PC-3 (cell line): Measurements from ENCODE around the gene DDC. TPM values are rescaled to one million over a fixed set of nuclear protein-coding genes. Genes with fewer than 3 reads are reported as not detected.

ENCODE experiments used
- ATAC-seq: fragments of 200-7000 bp; cut with Tn5 transposase; 2 replicates; pipeline ENCODE4 v1.9.1; 2020; ENCODE audit warnings: mild to moderate bottlenecking, moderate library complexity
- BruUV-seq: library from RNA; stranded (reverse); fragments of 400-500 nt; replicated peaks from 2 replicates; lab custom pipeline; 2021; lab: Mats Ljungman, UMichigan
- CTCF ChIA-PET: fragments of 300-600 bp; sonication (Branson Sonifier 250); formaldehyde crosslinking; loops from one replicate; lab custom pipeline; 2022; ENCODE audit warnings: antibody characterized with exemption; lab: Charles Lee
- POLR2A ChIA-PET: fragments of 300-600 bp; sonication (Branson Sonifier 250); formaldehyde crosslinking; loops from one replicate; lab custom pipeline; 2022; ENCODE audit warnings: antibody characterized with exemption; ENCODE audit not compliant: unreplicated experiment; lab: Charles Lee
- DNase-seq: peaks from one replicate; pipeline ENCODE4 v3.0.0-alpha.2; 2015
- H2AFZ ChIP-seq: fragments of 300-600 bp; sonication (generic); 2 replicates; pipeline ENCODE4 v1.6.0; 2016; ENCODE audit warnings: antibody characterized with exemption, low read length
- H3F3A ChIP-seq: fragments of 300-600 bp; sonication (generic); one replicate; pipeline ENCODE4 v1.6.0; 2017; ENCODE audit warnings: antibody characterized with exemption, low read length, control low read depth, mild to moderate bottlenecking; ENCODE audit not compliant: unreplicated experiment
- H3K27ac ChIP-seq: fragments of 300-600 bp; sonication (generic); 2 replicates; pipeline ENCODE4 v1.5.1; 2016; ENCODE audit warnings: mild to moderate bottlenecking, low read length
- H3K27me3 ChIP-seq: fragments of 300-600 bp; sonication (generic); 2 replicates; pipeline ENCODE4 v1.6.1; 2016; ENCODE audit warnings: low read length, mixed read lengths
- H3K36me3 ChIP-seq: fragments of 300-600 bp; sonication (generic); 2 replicates; pipeline ENCODE4 v1.6.1; 2016; ENCODE audit warnings: low read depth, mixed run types, low read length, mixed read lengths
- H3K4me1 ChIP-seq: fragments of 300-600 bp; sonication (generic); 2 replicates; pipeline ENCODE4 v1.5.1; 2016; ENCODE audit warnings: low read length; ENCODE audit not compliant: insufficient read depth
- H3K4me2 ChIP-seq: fragments of 300-600 bp; sonication (generic); 2 replicates; pipeline ENCODE4 v1.6.0; 2016; ENCODE audit warnings: low read length
- H3K4me3 ChIP-seq: fragments of 300-600 bp; sonication (generic); 2 replicates; pipeline ENCODE4 v1.5.1; 2016; ENCODE audit warnings: mild to moderate bottlenecking, low read length, mixed read lengths
- H3K79me2 ChIP-seq: fragments of 300-600 bp; sonication (generic); 2 replicates; pipeline ENCODE4 v1.6.1; 2017; ENCODE audit warnings: low read length, mixed read lengths
- H3K9ac ChIP-seq: fragments of 300-600 bp; sonication (generic); 2 replicates; pipeline ENCODE4 v1.6.0; 2016; ENCODE audit warnings: mild to moderate bottlenecking, low read length
- H3K9me2 ChIP-seq: fragments of 300-600 bp; sonication (generic); replicated peaks from 2 replicates; pipeline ENCODE4 v1.6.1; 2016; ENCODE audit warnings: mixed run types, low read length, mixed read lengths
- H3K9me3 ChIP-seq: fragments of 300-600 bp; sonication (generic); 2 replicates; pipeline ENCODE4 v1.6.1; 2016; ENCODE audit warnings: low read length, mixed read lengths
- H4K20me1 ChIP-seq: fragments of 300-600 bp; sonication (generic); 2 replicates; pipeline ENCODE4 v1.6.1; 2016; ENCODE audit warnings: low read length, mixed read lengths
- CTCF ChIP-seq: fragments of 300-600 bp; sonication (generic); conservative IDR thresholded peaks from 2 replicates; pipeline ENCODE4 v1.5.1; 2017; ENCODE audit warnings: antibody characterized with exemption, low read depth, mild to moderate bottlenecking, low read length
- EZH2 ChIP-seq: fragments of 300-600 bp; sonication (generic); IDR thresholded peaks from one replicate; pipeline ENCODE4 v1.6.1; 2017; ENCODE audit warnings: antibody characterized with exemption, mild to moderate bottlenecking, low read length; ENCODE audit not compliant: unreplicated experiment
- EZH2phosphoT487 ChIP-seq: fragments of 300-600 bp; sonication (generic); IDR thresholded peaks from 2 replicates; pipeline ENCODE4 v1.6.1; 2018; ENCODE audit warnings: mild to moderate bottlenecking, antibody characterized with exemption, low read length, borderline replicate concordance
- intact Hi-C: fragments of 100-400 bp; cut with micrococcal nuclease; formaldehyde crosslinking; loops from 2 replicates; pipeline ENCODE4 v1.9.0; 2023
- total RNA-seq: library from RNA; depleted of rRNA; stranded (reverse); fragments of >200 nt; gene quantifications from 2 replicates; pipeline ENCODE4 v1.2.3, GENCODE V29; 2014

DDC gene
- total RNA-seq, 1 experiment from 2014 or later = not detected

GRCh38 chr7:50512384-50512783 is 52.8 kb downstream of the DDC start:
- DNase-seq (no peak), ATAC-seq (no peak)
- no peaks in the 10 kb centered on the region for H3K27me3 ChIP-seq
- no peaks in the 10 kb centered on the region for H4K20me1 ChIP-seq
- H3K9me2 ChIP-seq = no peaks in the 10 kb centered on the region
- no peaks in the 10 kb centered on the region for H3F3A ChIP-seq
- no peak overlapping the region for H3K27ac ChIP-seq
- TF ChIP-seq EZH2 (no peak), EZH2phosphoT487 (no peak), CTCF (no peak)
- no peak overlapping the region for H3K9ac ChIP-seq
- no peak overlapping the region for H2AFZ ChIP-seq
- H3K79me2 ChIP-seq = no peaks in the 10 kb centered on the region
- ChIA-PET POLR2A (no interaction called here), CTCF (no interaction called here)
- no peaks in the 10 kb centered on the region for H3K36me3 ChIP-seq
- no peaks in the 10 kb centered on the region for H3K9me3 ChIP-seq
- BruUV-seq = no TSS peak
- no peak overlapping the region for H3K4me2 ChIP-seq
- no peaks in the 10 kb centered on the region for H3K4me1 ChIP-seq
- H3K4me3 ChIP-seq = no peak overlapping the region
- intact Hi-C loops = no loop called here

GRCh38 chr7:50509459-50509858 is 55.7 kb downstream of the DDC start:
- Histone ChIP-seq H3K4me3 (no peak overlapping the region), H3K9ac (no peak overlapping the region), H3F3A (no peaks in the 10 kb centered on the region), H3K79me2 (no peaks in the 10 kb centered on the region), H3K36me3 (no peaks in the 10 kb centered on the region), H3K27ac (no peak overlapping the region), H3K4me2 (no peak overlapping the region), H3K9me3 (no peaks in the 10 kb centered on the region), H3K27me3 (no peaks in the 10 kb centered on the region), H3K9me2 (no peaks in the 10 kb centered on the region), H3K4me1 (no peaks in the 10 kb centered on the region), H2AFZ (no peak overlapping the region), H4K20me1 (no peaks in the 10 kb centered on the region)
- DNase-seq = no peak
- BruUV-seq = no TSS peak
- intact Hi-C loops = no loop called here
- TF ChIP-seq EZH2 (no peak), CTCF (no peak), EZH2phosphoT487 (no peak)
- CTCF ChIA-PET = no interaction called here
- POLR2A ChIA-PET = no interaction called here
- ATAC-seq = no peak

GRCh38 chr7:50508471-50508943 is 56.7 kb downstream of the DDC start:
- Histone ChIP-seq H3K27me3 (no peaks in the 10 kb centered on the region), H4K20me1 (no peaks in the 10 kb centered on the region), H3K4me2 (no peak overlapping the region), H3K9me3 (no peaks in the 10 kb centered on the region), H3K36me3 (no peaks in the 10 kb centered on the region), H3K27ac (no peak overlapping the region), H3K79me2 (no peaks in the 10 kb centered on the region), H3K9ac (no peak overlapping the region), H3F3A (no peaks in the 10 kb centered on the region), H3K4me3 (no peak overlapping the region), H3K9me2 (no peaks in the 10 kb centered on the region), H3K4me1 (no peaks in the 10 kb centered on the region), H2AFZ (no peak overlapping the region)
- DNase-seq (no peak), ATAC-seq (no peak)
- BruUV-seq = no TSS peak
- ChIA-PET POLR2A (no interaction called here), CTCF (no interaction called here)
- TF ChIP-seq CTCF = no peak
- TF ChIP-seq EZH2 = no peak
- no peak for TF ChIP-seq EZH2phosphoT487
- intact Hi-C loops = no loop called here
